Keratinocyte (primary cell): ENCODE data around the gene ZNF568. TPM values are rescaled to one million over a fixed set of nuclear protein-coding genes. Genes with fewer than 3 reads are reported as not detected.

Experiments used
- DNase-seq: peaks from one replicate; pipeline ENCODE4 v3.0.0-alpha.2; 2011; ENCODE audit warnings: low read depth, missing footprints, low spot score
- FAIRE-seq: peaks from 2 replicates; lab custom pipeline; 2011; peaks lifted over from hg19 to GRCh38; lab: Jason Lieb, UNC
- H2AFZ ChIP-seq: 2 replicates; pipeline ENCODE4 v1.6.0; 2012; ENCODE audit warnings: low read length, control low read depth, inconsistent platforms; ENCODE audit not compliant: control insufficient read depth
- H3K27ac ChIP-seq: 2 replicates; pipeline ENCODE4 v1.5.1; 2011; ENCODE audit warnings: low read length; ENCODE audit not compliant: control insufficient read depth, insufficient read depth
- H3K27me3 ChIP-seq: 3 replicates; pipeline ENCODE4 v1.6.0; 2011; ENCODE audit warnings: low read length; ENCODE audit not compliant: control insufficient read depth, insufficient read depth; ENCODE audit errors: extremely low read depth
- H3K36me3 ChIP-seq, 2 experiments: 2 replicates in 1 of 2; 3 replicates in 1 of 2; pipeline ENCODE4 v1.5.1; 2011; ENCODE audit warnings: low read length in 2 of 2, mild to moderate bottlenecking in 1 of 2; ENCODE audit not compliant: control insufficient read depth in 2 of 2, insufficient read depth in 2 of 2; ENCODE audit errors: extremely low read depth in 1 of 2
- H3K4me1 ChIP-seq: 3 replicates; pipeline ENCODE4 v1.5.1; 2011; ENCODE audit warnings: low read length; ENCODE audit not compliant: control insufficient read depth, insufficient read depth; ENCODE audit errors: extremely low read depth
- H3K4me2 ChIP-seq: 3 replicates; pipeline ENCODE4 v1.6.0; 2011; ENCODE audit warnings: low read depth, low read length; ENCODE audit not compliant: control insufficient read depth, insufficient read depth; ENCODE audit errors: extremely low read depth
- H3K4me3 ChIP-seq, 3 experiments: fragments of 200-600 bp in 1 of 3; sonication (generic) in 1 of 3; 2 replicates in 2 of 3; 3 replicates in 1 of 3; pipeline ENCODE4 v1.5.1; 2011 to 2016; ENCODE audit warnings: low read length in 3 of 3, mild to moderate bottlenecking in 3 of 3, control low read depth in 2 of 3, inconsistent platforms in 1 of 3, low read depth in 1 of 3, mixed read lengths in 1 of 3, mixed run types in 1 of 3, moderate library complexity in 1 of 3; ENCODE audit not compliant: control insufficient read depth in 2 of 3, insufficient read depth in 2 of 3; ENCODE audit errors: extremely low read depth in 1 of 3
- H3K79me2 ChIP-seq: 2 replicates; pipeline ENCODE4 v1.6.0; 2012; ENCODE audit warnings: low read length; ENCODE audit not compliant: control insufficient read depth, insufficient read depth
- H3K9ac ChIP-seq: 3 replicates; pipeline ENCODE4 v1.6.0; 2011; ENCODE audit warnings: low read length; ENCODE audit not compliant: control insufficient read depth, insufficient read depth; ENCODE audit errors: extremely low read depth
- H3K9me1 ChIP-seq: 3 replicates; pipeline ENCODE4 v1.6.0; 2011; ENCODE audit warnings: low read length; ENCODE audit not compliant: control insufficient read depth, insufficient read depth; ENCODE audit errors: extremely low read depth
- H3K9me3 ChIP-seq: 2 replicates; pipeline ENCODE4 v1.5.1; 2012; ENCODE audit warnings: low read depth, low read length; ENCODE audit not compliant: control insufficient read depth
- H4K20me1 ChIP-seq: 3 replicates; pipeline ENCODE4 v1.6.0; 2011; ENCODE audit warnings: low read length; ENCODE audit not compliant: control insufficient read depth, insufficient read depth; ENCODE audit errors: extremely low read depth
- CTCF ChIP-seq, 3 experiments: IDR thresholded peaks in 1 of 3; conservative IDR thresholded peaks in 1 of 3; optimal IDR thresholded peaks in 1 of 3; 2 replicates in 2 of 3; 3 replicates in 1 of 3; pipeline versions ENCODE3 to v1.5.1; 2011; ENCODE audit warnings: low read length in 3 of 3, mild to moderate bottlenecking in 3 of 3, moderate library complexity in 2 of 3, control low read depth in 1 of 3, inconsistent platforms in 1 of 3; ENCODE audit not compliant: insufficient read depth in 2 of 3; ENCODE audit errors: extremely low read depth in 1 of 3
- EZH2 ChIP-seq: IDR thresholded peaks from one replicate; pipeline ENCODE4 v1.6.1; 2012; ENCODE audit warnings: inconsistent platforms, mild to moderate bottlenecking, low read length, moderate library complexity
- dilution Hi-C: fragments of 300-500 bp; cut with MboI; formaldehyde crosslinking; loops from one replicate; pipeline ENCODE4 v1.7.0; 2020; ENCODE audit warnings: low sequenced_read_pairs; ENCODE audit not compliant: extremely low pct_ligation_motif_present
- polyA plus RNA-seq, 5 experiments: library from polyadenylated mRNA; depleted of rRNA in 3 of 5; stranded (reverse) in 3 of 5; stranded (forward) in 1 of 5; unstranded in 1 of 5; fragments of >200 nt; gene quantifications; 1 replicate in 1 of 5; 2 replicates in 3 of 5; 3 replicates in 1 of 5; pipeline versions ENCODE4 v1.2.1 to v1.2.3, GENCODE V29; 2011 to 2012; ENCODE audit warnings: missing spikeins in 2 of 5, low read depth in 1 of 5, low replicate concordance in 1 of 5

ZNF568 gene
- polyA plus RNA-seq, 1 donor (not counting 4 experiments of a cell fraction or from before 2014, with no cell fraction given): 4.1 TPM

DNA sequence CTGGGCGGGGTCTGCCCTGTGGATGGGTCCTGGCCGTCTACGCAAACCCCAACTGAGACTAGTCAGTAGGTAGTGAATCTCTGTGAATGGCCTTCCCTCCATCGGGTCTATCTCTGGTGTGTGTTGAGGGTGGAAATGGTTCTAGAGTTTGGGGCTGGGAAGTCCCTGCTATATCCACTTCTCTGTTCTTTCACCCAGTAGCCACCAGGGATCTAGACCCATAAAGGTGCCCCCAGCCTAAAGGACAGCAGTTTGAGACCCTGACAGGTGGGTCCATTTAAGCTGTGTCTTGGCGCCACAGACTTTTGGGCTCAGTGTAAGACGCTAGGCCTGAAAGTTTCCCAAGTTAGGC is 57.7 kb downstream of the ZNF568 start:
- Histone ChIP-seq H3K4me1 (peaks cover 3% of the 10 kb centered on the region), H3K4me3 (peak overlapping the region; percentile 74 to 83 (median 78)), H3K9ac (peak overlapping the region; percentile 50), H3K36me3 (no peaks in the 10 kb centered on the region), H3K27ac (no peak overlapping the region), H2AFZ (peak overlapping the region; percentile 94), H3K9me1 (no peaks in the 10 kb centered on the region), H4K20me1 (no peaks in the 10 kb centered on the region), H3K27me3 (no peaks in the 10 kb centered on the region), H3K79me2 (no peaks in the 10 kb centered on the region), H3K9me3 (no peaks in the 10 kb centered on the region), H3K4me2 (peak overlapping the region; percentile 76)
- no peak for FAIRE-seq
- DNase-seq: no peak
- TF ChIP-seq CTCF (optimal IDR thresholded peaks at IDR 0.05 in 1 of 3, IDR thresholded peaks at IDR 0.05 in 1 of 3, conservative IDR thresholded peaks at IDR 0.05 in 1 of 3; ENCODE audit: extremely low read depth in 1 of 3, insufficient read depth in 2 of 3, low read length in 3 of 3) (no peak), EZH2 (no peak)
- dilution Hi-C loops: no loop called here

GRCh38 chr19:36986131-36986530 is 70.0 kb downstream of the ZNF568 start:
- FAIRE-seq: no peak
- Histone ChIP-seq H3K27me3 (no peaks in the 10 kb centered on the region), H3K9me1 (no peaks in the 10 kb centered on the region), H3K9ac (no peak overlapping the region), H3K9me3 (peaks cover 2% of the 10 kb centered on the region), H3K36me3 (peaks cover 0 to 2% of the 10 kb centered on the region in 2 experiments), H3K79me2 (no peaks in the 10 kb centered on the region), H2AFZ (no peak overlapping the region), H3K4me1 (no peaks in the 10 kb centered on the region), H3K27ac (no peak overlapping the region), H4K20me1 (no peaks in the 10 kb centered on the region), H3K4me2 (no peak overlapping the region), H3K4me3 (no peak overlapping the region)
- no peak for TF ChIP-seq EZH2
- no peak for TF ChIP-seq CTCF (optimal IDR thresholded peaks at IDR 0.05 in 1 of 3, IDR thresholded peaks at IDR 0.05 in 1 of 3, conservative IDR thresholded peaks at IDR 0.05 in 1 of 3; ENCODE audit: extremely low read depth in 1 of 3, insufficient read depth in 2 of 3, low read length in 3 of 3)
- dilution Hi-C loops: no loop called here
- DNase-seq: no peak
